Activated CD4-positive, alpha-beta T cell treated with anti-CD3 and anti-CD28 coated beads for 24 hours (primary cell): ENCODE measurements around the gene NLRP1.
"Not testable (repeated sequence)": the region's sequence is repeated elsewhere in the genome, so short reads cannot be mapped to it uniquely, and the experiment has no call there.

Experiments used
- DNase-seq, 2 donors: peaks; one replicate each; pipeline ENCODE4 v3.0.0-alpha.2; 2020; ENCODE audit warnings: low read depth in 2 of 2

Gene NLRP1

DNA sequence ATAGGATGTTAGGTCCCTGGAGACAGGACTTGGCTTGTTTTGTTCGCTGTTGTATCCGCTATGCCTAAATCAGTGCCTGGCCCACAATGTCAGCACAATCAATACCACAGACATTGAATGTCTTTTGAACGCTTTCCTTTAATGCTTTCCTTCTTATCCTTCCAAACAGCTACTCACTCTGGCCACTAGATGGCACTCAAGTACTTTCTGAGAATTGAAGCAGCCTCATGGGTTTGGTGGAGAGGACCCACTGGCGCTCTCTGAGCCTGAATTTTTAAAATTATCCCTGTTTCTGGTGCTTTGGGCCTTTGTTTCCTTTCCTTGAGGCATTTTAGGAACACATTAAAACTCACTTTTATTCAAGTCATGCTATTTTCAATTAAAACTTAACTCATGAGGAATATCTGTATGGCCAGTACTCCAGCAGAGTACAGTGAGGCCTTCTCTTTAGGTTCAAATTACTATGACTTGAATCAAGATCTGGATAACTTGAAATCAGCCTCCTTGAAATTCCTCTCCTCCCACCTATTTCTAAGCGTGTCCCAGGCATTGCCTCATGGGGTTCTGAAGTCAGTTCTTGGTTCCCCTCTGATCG, 3.2 kb upstream of the NLRP1 start:
- peak in 1 of 2 donors; percentile 35 for DNase-seq

DNA sequence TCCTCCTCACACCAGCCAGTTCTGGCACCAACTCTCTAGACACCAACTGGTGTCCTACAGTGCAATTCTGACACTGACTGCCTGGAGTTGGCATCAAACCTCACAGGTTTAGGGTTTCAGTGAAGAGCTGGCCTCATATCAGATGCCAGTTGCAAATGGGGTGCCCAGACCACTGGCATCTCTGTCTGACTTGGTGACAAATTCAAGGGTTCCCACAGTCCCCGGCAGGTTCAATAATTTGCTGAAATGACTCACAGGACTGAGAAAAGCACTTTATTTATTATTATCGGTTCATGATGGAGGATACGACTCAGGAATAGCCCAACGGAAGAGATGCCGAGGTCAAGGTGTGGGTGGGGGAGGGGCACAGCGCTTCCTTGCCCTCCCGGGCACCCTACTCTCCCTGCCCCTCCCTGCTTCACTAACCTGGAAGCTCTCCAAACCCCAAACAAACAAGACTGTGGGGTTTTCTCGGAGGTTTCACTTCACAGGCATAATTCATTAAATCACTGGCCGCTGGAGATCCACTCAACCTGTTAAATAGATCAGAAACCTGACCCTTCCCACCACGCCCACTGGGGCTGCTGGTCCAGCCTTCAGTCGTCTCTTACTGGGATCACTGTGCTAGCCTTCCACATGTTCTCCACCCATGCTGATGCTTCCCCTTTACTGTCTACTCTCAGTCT, 1.7 kb upstream of the NLRP1 start:
- DNase-seq: no peak

DNA sequence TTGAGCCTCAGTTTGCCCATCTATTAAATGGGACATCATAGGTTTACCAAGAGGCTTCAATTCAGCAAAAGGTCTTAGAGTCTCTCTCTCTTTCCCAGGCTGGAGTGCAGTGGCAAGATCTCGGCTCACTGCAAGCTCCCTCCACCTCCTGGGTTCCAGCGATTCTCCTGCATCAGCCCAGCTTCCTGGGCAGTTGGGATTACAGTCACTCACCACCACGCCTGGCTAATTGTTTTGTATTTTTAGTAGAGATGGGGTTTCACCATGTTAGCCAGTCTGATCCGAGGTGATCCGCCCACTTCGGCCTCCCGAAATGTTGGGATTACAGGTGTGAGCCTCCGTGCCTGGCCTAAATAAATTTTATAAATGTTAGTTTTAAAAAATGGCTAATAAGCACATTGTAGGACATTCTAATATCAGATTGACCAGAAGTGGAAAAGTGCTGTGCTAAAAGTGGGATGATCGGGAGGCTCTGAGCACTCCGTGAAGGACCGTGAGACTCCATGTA, 1.0 kb upstream of the NLRP1 start:
- DNase-seq: no peak

GRCh38 chr17:5583426-5584382, 605 bp downstream of the NLRP1 start:
- DNase-seq: no peak

- no peak for DNase-seq
Observed at GRCh38 chr17:5582209-5583185, 1.8 kb downstream of the NLRP1 start.

GRCh38 chr17:5581655-5582054, 2.7 kb downstream of the NLRP1 start:
- DNase-seq: no peak

DNA sequence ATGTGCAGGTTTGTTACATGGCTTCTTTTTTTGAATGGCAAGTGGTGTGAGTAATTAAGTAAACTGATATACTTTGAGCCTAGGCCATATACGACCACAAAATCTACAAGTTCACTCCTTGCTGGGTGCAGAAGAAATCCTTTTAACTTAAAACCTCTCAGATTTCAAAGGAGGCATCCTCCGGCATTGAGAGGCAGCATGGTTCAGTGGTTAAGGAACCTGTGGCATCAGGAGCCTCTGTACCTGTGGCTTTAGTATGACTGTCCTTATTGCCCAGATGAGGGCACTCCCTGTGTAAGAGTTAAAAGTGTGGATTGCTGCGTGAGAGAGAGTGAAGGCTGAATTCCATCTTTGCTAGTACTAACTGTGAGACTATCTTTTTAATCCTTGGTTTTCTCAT, 3.3 kb downstream of the NLRP1 start:
- DNase-seq: no peak

GRCh38 chr17:5580367-5580766, 3.9 kb downstream of the NLRP1 start:
- DNase-seq: no peak

GRCh38 chr17:5578768-5579167, 5.5 kb downstream of the NLRP1 start:
- not testable (repeated sequence) for DNase-seq

DNA sequence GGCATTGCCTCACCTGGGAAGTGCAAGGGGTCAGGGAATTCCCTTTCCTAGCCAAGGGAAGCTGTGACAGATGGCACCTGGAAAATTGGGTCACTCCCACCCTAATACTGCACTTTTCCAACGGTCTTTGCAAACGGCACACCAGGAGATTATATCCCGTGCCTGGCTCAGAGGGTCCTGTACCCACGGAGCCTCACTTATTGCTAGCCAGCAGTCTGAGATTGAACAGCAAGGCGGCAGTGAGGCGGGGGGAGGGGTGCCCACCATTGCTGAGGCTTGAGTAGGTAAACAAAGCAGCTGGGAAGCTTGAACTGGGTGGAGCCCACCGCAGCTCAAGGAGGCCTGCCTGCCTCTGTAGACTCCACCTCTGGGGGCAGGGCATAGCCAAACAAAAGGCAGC, 11.3 kb downstream of the NLRP1 start:
- not testable (repeated sequence) for DNase-seq

DNA sequence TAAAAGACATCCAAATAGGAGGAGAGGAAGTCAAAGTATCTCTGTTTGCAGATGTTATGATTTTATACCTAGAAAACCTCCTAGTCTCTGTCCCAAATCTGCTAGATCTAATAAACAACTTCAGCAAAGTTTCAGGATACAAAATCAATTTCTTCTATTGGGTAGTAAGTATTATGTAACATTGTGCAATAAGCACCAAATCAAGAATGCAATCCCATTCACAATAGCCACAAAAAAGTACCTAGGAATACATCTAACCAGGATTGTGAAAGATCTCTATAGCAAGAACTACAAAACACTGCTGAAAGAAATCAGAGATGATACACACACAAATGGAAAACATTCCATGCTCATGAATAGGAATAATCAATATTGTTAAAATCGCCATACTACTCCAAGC, 13.0 kb downstream of the NLRP1 start:
- no peak for DNase-seq

DNA sequence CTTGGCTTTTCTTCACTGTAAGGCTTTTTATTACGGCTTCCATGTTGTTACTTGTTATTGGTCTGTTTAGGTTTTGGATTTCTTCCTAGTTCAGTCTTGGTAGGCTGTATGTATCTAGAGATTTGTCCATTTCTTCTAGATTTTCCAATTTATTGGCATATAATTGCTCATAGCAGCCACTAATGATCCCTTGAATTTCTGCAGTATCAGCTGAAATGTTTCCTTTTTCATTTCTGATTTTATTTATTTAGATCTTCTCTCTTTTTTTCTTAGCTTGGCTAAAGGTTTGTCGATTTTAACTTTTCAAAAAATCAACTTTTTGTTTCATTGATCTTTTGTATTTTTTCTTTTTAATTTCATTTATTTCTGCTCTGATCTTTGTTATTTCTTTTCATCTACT, 18.5 kb downstream of the NLRP1 start:
- DNase-seq: no peak

- DNase-seq: no peak
Observed at GRCh38 chr17:5563456-5563855, 20.9 kb downstream of the NLRP1 start.

- no peak for DNase-seq
Observed at GRCh38 chr17:5562661-5563360, 21.5 kb downstream of the NLRP1 start.

DNA sequence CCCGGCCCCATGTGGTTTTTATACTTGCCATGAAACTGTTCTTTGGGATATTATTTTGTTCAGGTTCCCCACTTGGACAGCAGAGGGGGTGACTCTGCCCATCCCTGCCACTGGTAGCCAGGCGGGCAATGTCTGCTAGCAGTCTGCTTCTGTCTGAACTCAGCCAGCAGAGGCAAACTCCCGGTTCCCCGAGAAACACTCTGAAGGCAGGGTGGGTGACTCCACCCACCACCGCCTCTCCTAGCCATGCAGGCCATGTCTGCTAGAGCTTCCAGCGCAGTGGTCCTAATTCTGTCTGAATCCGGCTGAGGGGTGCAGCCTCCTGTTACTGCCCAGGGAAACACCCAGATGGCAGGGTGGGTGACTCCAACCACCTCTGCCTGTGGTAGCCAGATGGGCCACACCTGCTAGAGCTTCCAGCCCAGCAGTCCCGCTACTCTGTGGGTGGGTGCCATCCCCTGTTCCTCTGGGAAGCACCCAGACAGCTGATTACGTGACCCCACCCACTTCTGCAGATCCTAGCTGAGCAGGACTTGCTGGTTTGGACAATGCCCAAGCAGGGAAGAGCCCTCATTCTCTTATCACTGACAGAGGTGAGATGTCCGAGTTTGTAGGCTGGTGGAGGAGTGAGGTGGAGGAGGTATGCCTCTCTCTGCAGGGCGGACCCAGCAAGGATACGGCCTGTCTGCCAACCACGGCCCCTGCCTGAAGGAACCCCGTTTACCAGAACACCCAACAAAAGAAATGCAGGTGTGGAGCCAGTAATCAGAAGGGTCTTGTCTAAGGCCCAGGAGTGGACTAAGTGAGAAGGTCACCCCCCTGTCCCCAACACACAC, 22.4 kb downstream of the NLRP1 start:
- DNase-seq: no peak

GRCh38 chr17:5560361-5560988, 23.8 kb downstream of the NLRP1 start:
- no peak for DNase-seq

DNA sequence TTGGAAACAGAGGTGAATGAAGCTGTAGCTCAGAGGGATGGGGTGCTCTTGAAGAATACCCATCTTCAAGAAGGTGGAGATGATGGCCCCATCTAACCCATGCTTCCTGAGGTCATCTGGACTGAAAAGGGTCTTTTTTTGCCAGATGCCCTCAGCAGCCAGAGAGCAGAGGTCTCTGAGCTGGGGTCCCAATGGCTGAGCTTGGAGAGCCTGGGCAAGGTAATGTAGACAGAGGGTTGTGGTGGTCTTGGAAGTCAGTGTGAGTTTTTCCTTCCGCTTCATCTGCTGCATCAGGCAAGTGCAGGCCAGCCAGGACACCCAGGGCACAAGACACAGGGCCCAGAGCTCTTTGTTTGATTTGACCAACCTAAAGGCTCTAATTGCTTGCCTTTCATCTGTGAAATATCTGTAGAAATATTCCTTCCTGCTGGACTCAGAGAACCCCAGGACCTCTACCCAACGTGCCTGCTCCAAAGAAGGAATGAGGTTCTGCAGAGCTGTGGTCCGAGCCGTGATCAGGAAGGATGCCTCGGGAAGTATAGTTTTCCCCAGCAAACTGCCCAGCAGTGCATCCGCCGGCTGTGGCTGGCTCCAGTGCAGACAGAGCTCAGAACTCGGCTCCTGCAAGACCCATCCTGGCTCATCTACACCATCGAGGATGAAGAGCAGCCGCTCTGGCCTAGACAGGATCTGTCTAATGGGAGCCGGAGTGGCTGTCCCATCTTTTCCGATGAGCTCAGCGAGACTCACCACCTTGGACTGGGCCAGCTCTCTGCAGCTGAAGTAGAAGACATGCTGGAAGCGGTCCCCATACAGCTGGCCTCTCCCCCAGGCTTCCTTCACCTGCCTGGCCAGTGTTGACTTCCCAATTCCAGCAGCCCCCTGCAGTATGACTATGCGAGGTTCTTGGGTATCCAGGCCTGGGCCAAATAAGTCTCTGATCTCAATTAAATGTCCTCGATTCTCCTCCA, 25.2 kb downstream of the NLRP1 start:
- DNase-seq: no peak

DNA sequence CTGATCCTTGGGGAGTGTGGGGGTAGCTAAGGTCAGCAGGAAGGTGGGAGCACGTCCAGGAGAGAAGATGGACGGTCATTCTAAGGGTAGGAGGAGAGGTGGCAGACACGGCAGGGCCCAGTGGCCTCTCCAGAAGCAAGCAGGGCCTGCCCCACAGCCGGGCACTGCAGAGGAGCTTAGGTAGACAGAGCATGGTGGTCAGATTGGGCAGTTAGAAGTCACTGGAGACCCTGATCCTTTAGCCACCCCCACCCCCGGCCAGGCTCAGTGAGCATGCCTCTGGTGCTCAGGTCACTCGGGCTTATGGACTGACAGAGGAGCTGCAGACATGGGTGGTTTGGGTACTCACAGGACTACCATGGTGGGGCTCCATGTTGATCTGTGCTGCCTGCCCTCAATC, 26.3 kb downstream of the NLRP1 start:
- DNase-seq: no peak
